Central memory CD4-positive, alpha-beta T cell (primary cell): ENCODE data around the gene SDHAF4.
"Not testable (repeated sequence)": the region's sequence is repeated elsewhere in the genome, so short reads cannot be mapped to it uniquely, and the experiment has no call there.

Experiments
- DNase-seq: peaks from one replicate; pipeline ENCODE4 v3.0.0; 2022
- total RNA-seq, 3 experiments: gene quantifications; one replicate each; lab custom pipeline; 2026; lab: John Stamatoyannopoulos, UW

The SDHAF4 gene
- total RNA-seq = 1.9 to 8.1 (median 3.9) reads per million in 3 experiments

DNA sequence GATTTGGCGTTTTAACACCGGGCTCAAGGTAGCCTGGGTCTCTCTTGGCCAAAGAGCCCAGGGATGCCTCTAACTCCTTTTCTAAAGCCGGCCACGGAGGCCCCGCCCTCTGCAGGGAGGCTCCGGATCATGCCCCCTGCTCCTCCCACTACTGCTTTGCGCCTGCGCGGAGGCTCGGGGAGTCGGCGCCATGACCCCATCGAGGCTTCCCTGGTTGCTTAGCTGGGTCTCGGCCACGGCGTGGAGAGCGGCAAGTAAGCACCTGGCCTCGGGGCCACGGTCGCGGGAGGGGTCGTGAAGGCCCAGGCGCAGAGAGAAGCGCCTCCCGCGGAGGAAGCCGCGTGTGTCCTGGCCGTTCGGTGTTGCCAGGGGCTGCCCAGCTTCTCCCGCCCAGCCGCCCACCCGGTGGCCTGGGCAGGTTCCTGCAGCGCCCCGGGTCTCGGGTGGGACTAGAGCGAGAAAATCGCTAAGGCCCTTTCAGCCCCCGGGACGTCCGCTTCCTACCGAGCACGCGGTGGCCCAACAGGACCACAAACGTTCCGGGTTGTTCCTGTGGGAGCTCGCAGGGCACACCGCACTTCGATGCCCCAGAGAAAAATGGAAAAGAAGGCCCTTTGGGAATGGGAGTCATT lies at the start of gene SDHAF4:
TSS of gene SDHAF4 (plus strand) at position 180 of the 632 bp plus-strand sequence. CDS start at position 191, 11 bp downstream.
- peak; percentile 93 for DNase-seq

DNA sequence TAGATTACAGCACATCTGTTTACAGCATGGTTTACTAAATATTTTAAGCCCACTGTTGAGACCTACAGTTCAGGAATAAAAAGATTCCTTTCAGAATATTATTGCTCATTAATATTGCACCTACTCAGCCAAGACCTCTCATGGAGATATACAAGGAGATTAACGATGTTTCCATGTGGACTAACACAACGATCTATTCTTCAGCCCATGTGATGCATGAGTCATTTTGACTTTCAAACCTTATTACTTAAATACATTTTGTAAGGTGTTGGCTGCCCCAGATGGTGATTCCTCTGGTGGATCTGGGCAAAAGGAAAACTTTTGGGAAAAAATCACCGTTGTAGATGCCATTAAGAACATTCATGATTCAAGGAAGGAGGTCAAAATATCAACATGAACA lies 48.0 kb upstream of the SDHAF4 start:
- DNase-seq = no peak

- peak; percentile 14 for DNase-seq
These were observed 46.2 kb upstream of the SDHAF4 start for GRCh38 chr6:70520575-70520974.

- no peak for DNase-seq
These were observed 41.9 kb upstream of the SDHAF4 start for GRCh38 chr6:70524721-70525286.

DNA sequence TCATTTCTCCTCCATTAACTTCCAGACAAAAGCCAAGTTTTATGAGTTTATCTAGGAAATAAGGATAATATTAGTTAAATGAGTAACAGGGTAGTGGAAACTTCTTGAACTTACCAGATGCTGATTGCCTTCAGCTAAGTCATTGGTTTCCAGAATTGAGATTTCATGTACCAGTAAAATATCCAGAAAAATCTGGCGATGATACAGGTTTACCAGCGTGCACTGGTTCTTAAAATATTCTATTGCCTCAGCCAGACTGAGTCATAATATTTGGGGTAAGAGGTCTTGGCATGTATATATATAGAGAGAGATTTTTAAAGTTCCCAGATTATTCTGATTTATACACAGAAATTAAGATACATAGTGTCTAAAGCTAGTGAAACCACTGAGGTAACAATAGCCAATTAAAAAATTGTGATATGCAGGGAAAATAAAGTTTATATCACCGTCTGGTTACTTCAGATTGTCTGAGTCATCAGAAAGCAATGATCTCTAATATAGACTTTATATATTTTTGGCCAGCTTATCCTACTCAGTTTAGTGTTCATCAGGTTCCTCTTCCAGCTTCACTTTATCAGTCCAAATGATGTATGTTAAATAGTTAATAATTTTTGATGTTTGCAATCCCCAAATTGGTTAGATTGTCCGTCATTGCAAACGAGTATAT lies 39.5 kb upstream of the SDHAF4 start:
- DNase-seq = no peak

DNA sequence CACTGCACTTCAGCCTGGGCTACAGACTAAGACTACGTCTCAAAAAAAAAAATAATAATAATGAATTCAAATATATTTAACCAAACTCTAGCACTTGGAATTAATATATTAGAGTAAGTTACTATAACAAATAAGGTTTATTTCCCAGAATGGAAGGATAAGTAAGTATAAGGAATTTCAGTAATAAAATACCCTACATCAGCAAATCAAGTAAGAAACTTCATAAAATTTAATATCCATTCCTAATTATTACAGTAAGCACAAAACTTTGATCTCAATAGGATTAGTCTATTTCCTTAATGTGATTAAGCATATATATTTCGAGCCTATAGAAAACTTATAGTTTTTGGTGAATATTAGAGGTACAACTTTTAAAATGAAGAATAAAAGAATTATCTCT lies 36.7 kb upstream of the SDHAF4 start:
- DNase-seq = no peak

GRCh38 chr6:70531133-70531532 lies 35.6 kb upstream of the SDHAF4 start:
- DNase-seq = no peak

GRCh38 chr6:70537266-70537665 lies 29.5 kb upstream of the SDHAF4 start:
- DNase-seq = no peak

DNA sequence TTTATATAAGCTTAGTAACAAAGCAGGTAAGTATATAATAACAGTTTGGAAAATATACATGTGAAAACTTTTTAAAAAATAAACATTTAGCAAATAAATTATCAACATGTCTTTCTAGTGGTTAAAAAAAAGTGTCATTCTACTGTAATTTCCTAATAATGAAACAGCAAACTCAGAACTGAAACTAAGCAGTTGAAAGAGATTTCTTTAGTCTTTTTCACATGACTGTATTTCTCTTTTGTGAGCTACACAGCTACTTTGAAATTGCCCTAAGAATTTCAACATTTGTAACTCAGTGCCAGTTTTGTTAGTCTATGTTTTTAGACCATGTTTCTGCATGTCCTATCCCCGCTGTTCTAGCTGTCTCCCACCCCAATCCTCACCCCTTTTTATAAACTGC lies 28.4 kb upstream of the SDHAF4 start:
- DNase-seq = no peak

- DNase-seq = peak; percentile 13
These were observed 19.4 kb upstream of the SDHAF4 start for GRCh38 chr6:70547313-70547712.

GRCh38 chr6:70547905-70548304 lies 18.8 kb upstream of the SDHAF4 start:
- DNase-seq = no peak

- no peak for DNase-seq
These were observed 17.4 kb upstream of the SDHAF4 start for GRCh38 chr6:70549327-70549726.

DNA sequence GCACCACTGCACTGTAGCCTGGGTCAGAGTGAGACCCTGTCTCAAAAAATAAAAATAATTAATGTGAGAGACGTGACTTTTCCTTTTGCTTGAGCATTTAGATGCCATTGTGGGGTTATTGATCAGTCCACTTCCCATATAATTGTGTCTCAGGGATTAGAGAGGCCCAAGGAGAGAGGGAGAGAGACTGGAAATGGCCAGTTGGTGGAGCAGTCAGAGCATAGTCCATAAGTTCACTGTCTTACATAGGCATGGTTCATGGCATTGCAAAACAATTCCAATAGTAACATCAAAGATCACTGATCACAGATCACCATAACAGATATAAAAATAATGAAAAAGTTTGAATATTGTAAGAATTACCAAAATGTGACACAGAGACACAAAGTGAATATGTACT lies 15.2 kb upstream of the SDHAF4 start:
- no peak for DNase-seq

DNA sequence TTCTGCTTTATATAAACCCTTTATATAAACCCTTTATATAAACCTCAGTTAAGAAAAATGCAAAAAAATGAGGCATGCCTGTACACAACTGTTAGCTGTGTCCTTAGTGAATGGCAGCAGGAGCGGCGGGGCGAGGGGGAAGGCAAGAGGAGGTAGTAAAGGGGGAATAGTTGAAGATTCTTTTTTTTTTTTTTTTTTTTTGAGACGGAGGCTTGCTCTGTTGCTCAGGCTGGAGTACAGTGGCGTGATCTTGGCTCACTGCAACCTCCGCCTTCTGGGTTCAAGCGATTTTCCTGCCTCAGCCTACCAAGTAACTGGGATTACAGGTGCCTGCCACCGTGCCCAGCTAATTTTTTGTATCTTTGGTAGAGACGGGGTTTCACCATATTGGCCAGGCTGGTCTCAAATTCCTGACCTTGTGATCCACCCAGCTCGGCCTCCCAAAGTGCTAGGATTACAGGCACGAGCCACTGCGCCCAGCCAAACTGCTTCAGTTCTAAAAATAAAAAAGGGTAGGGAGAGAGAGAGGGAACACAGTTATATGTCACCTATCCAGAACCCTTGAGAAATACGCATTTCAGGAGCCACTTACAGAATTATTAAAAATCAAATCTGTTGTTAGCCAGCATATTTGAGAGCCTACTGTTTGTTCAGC lies 14.3 kb upstream of the SDHAF4 start:
- not testable (repeated sequence) for DNase-seq

GRCh38 chr6:70552974-70553373 lies 13.8 kb upstream of the SDHAF4 start:
- DNase-seq = no peak

DNA sequence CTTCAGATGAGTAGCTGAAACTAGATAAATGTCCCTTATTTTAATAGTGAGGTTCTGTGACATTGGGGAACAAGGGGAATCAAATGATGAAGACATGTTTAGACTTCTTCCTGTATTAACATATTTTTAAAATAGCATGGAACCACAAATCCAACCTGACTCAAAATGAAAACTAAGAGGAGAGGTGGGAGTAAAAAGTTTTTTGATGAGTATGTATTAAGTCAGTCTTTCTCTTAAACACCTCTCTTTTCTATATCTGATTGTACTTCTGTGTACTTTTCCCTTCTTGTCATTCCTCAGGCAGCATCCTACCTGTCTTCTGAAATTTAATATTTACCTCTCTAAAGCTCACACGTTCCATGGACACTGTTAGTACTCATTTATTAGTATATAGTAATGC lies 8.7 kb upstream of the SDHAF4 start:
- no peak for DNase-seq

GRCh38 chr6:70562401-70562800 lies 4.3 kb upstream of the SDHAF4 start:
- DNase-seq = not testable (repeated sequence)

- DNase-seq = no peak
These were observed 3.2 kb upstream of the SDHAF4 start for GRCh38 chr6:70563530-70563929.

GRCh38 chr6:70574643-70575042 lies 7.9 kb downstream of the SDHAF4 start:
- no peak for DNase-seq

DNA sequence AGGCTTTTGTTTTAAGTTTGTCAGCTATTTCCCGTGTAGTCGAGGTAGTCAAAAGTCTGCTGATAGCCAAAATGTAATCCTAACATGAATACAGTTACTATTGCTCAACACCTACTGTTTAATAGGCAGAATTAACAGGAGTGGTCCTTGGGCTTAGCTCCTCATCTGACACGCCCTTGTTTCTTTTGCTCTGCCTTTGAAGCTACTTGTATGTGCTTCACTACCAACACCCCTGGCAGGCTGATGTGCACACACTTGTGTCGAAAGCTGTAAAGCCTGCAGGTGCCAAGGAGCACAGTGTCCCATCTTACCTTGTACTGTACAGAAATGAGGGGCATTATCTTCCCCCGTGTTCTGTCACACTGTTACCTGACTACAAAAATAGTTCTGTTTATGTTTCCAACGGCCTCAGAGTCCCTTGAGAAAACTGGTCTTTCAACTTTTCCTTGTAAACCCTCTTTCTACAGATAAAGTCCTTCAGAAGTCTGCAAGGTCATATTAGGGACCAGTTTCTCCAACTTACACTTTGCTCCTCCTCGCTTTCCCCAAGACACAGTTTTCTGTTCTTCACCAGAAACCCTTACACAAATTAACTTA lies 9.3 kb downstream of the SDHAF4 start:
- DNase-seq = no peak

DNA sequence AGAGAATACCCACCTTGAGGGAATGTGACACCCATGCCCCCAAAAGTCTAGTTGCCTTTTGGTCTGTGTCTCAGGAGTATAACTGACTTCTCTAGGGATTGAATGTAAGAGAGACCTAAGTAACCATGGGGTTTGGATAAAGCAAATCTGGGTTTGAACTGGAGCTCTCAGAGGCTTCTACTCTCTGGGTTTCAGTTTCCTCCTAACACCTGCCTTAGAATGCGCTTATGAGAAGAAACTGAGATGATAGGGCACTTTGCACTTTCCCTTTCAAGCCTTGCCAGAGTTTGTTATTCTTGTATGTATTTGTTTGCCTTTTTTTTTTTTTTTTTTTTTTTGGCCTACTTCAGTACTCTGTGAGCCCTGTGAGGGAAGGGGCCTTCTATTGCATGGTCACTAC lies 19.4 kb downstream of the SDHAF4 start:
- DNase-seq = no peak

DNA sequence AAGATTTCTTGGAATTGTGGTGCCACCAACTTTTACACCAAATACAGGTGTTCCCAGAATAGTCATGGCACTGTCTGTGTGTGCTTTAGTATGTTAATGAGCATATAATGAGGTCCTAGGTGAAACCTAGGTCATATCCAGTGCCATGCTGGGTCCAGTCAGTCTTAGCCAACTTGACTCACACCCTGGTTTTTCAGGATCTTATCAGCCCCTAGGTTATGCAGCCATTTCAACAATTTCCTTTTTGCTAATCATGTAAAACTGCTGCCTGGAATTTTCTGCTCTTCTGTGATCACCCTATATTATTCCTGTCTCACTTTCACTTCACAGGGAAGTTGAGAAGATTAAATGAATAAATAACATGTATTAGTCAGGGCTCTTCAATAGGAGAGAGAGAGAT lies 23.7 kb downstream of the SDHAF4 start:
- DNase-seq = no peak

DNA sequence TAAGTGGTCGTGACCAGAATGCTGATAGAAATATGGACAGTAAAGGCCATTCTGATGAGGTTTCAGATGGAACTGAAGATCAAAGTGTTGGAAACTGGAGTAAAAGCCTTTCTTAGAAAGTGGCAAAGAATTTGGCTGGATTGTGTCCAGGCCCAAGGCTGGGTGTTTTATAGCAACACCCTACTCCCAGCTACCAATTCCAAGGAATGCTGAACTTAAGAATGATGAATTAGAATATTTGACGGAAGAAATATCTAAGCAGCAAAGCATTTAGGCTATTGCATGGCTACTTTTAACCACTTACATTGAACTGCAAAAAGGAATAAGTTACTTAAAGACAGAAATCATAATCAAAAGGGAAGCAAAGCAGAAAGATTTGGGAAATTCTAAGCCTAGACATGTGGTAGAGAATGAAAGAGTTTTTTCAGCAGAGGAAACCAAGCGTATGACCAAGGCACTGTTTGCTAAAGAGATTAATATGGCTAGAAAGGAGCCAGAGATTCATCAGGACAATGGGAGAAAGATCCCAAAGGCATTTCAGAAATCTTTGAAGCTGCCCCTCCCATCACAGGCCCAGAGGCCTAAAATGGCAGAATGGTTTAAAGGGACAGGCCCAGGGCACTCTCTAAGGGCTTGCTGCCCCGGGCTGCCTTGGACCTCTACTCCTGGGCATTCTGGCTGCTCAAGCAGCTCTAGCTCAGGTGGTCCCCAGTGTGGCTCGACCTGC lies 25.8 kb downstream of the SDHAF4 start:
- no peak for DNase-seq
